PFSK-1 (cell line): ENCODE results near the gene RWDD4.

Experiments used
- FOXP2 ChIP-seq: optimal IDR thresholded peaks from 2 replicates; pipeline ENCODE3; 2011; ENCODE audit warnings: borderline replicate concordance, control low read depth, inconsistent platforms; ENCODE audit not compliant: insufficient read depth; ENCODE audit errors: extremely low read length, extremely low read depth
- POLR2AphosphoS5 ChIP-seq: IDR thresholded peaks from 2 replicates; pipeline ENCODE4 v1.6.1; 2012; ENCODE audit warnings: low read depth, mild to moderate bottlenecking, control low read depth, low read length, moderate library complexity
- REST ChIP-seq, 2 experiments: IDR thresholded peaks; 2 replicates each; pipeline versions ENCODE4 v1.6.1 to v1.8.0; 2011 to 2012; ENCODE audit warnings: low read depth in 2 of 2, low read length in 2 of 2, control low read depth in 1 of 2, inconsistent platforms in 1 of 2, mild to moderate bottlenecking in 1 of 2, moderate library complexity in 1 of 2; ENCODE audit not compliant: insufficient read depth in 1 of 2
- SIN3A ChIP-seq: IDR thresholded peaks from 2 replicates; pipeline ENCODE4 v1.6.1; 2012; ENCODE audit warnings: mild to moderate bottlenecking, low read length, moderate library complexity, borderline replicate concordance; ENCODE audit not compliant: insufficient read depth
- TAF1 ChIP-seq: IDR thresholded peaks from 2 replicates; pipeline ENCODE4 v1.6.1; 2012; ENCODE audit warnings: low read length, control low read depth, borderline replicate concordance; ENCODE audit not compliant: insufficient read depth

The RWDD4 gene

GRCh38 chr4:183610033-183610432 lies 49.0 kb downstream of the RWDD4 start:
- TF ChIP-seq SIN3A (no peak), POLR2AphosphoS5 (no peak), FOXP2 (no peak), TAF1 (no peak), REST (IDR thresholded peaks at IDR 0.05; ENCODE audit: insufficient read depth in 1 of 2, low read depth in 2 of 2, low read length in 2 of 2) (no peak)

- TF ChIP-seq SIN3A (no peak), TAF1 (no peak), FOXP2 (no peak), REST (IDR thresholded peaks at IDR 0.05; ENCODE audit: insufficient read depth in 1 of 2, low read depth in 2 of 2, low read length in 2 of 2) (no peak), POLR2AphosphoS5 (no peak)
Observed at GRCh38 chr4:183609151-183609550, 49.8 kb downstream of the RWDD4 start.

- TF ChIP-seq SIN3A (no peak), POLR2AphosphoS5 (no peak), FOXP2 (no peak), REST (IDR thresholded peaks at IDR 0.05; ENCODE audit: insufficient read depth in 1 of 2, low read depth in 2 of 2, low read length in 2 of 2) (no peak), TAF1 (no peak)
Observed at GRCh38 chr4:183607894-183608293, 51.1 kb downstream of the RWDD4 start.

- TF ChIP-seq POLR2AphosphoS5 = no peak
Observed at GRCh38 chr4:183602557-183603027, 56.4 kb downstream of the RWDD4 start.

GRCh38 chr4:183601381-183601780 lies 57.6 kb downstream of the RWDD4 start:
- no peak for TF ChIP-seq REST (IDR thresholded peaks at IDR 0.05; ENCODE audit: insufficient read depth in 1 of 2, low read depth in 2 of 2, low read length in 2 of 2)
- TF ChIP-seq FOXP2 = no peak
- TF ChIP-seq TAF1 = no peak
- TF ChIP-seq POLR2AphosphoS5 = no peak
- no peak for TF ChIP-seq SIN3A
